Hematopoietic multipotent progenitor cell treated with erythropoietin and hydrocortisone succinate and interleukin-3 and kit ligand, for 17 days (in vitro differentiated cells): Measurements from ENCODE around the gene PHF19.

Experiments
- DNase-seq: peaks from one replicate; pipeline ENCODE4 v3.0.0-alpha.2; 2015; ENCODE audit warnings: low spot score

The PHF19 gene

GRCh38 chr9:120873512-120873911 is 3.5 kb downstream of the PHF19 start:
- DNase-seq, result no peak

GRCh38 chr9:120872791-120873502 is 4.0 kb downstream of the PHF19 start:
- no peak for DNase-seq

GRCh38 chr9:120870206-120870605 is 6.8 kb downstream of the PHF19 start:
- DNase-seq, result no peak

DNA sequence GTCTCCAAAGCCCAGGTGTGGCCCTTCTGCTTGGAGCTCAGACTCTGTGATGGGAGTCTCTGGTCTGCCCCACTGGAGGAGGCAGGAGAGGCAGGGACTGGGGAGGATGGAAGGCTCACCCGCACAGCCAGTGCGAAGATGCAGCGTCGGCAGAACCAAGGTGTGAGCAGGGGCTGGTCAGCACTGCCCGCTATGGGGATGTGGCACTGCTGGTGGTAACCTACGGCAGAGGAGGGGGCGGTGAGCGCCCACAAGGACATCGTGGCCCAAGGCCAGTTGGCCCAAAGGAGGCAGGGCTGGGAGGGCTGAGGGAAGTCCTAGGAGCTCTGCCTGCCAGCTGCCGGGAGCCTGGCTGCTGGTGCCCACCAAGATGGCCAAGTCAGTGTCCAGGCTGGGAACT is 7.3 kb downstream of the PHF19 start:
- DNase-seq, result no peak

DNA sequence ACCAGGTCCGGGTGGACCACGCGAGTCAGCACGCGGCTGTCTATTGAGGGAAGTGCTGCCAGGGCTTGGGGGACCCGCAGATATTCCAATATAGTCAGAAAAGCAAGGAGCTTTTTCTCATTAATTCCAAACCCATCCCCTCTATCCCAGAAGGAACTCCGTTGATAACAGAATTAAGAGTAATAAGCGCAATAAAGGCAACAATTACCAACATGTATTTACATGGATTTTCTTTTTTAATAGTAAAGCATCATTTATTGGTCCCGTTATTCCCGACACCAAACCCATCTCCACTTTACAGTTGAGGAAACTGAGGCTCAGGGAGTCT is 7.7 kb downstream of the PHF19 start:
- DNase-seq, result no peak

DNA sequence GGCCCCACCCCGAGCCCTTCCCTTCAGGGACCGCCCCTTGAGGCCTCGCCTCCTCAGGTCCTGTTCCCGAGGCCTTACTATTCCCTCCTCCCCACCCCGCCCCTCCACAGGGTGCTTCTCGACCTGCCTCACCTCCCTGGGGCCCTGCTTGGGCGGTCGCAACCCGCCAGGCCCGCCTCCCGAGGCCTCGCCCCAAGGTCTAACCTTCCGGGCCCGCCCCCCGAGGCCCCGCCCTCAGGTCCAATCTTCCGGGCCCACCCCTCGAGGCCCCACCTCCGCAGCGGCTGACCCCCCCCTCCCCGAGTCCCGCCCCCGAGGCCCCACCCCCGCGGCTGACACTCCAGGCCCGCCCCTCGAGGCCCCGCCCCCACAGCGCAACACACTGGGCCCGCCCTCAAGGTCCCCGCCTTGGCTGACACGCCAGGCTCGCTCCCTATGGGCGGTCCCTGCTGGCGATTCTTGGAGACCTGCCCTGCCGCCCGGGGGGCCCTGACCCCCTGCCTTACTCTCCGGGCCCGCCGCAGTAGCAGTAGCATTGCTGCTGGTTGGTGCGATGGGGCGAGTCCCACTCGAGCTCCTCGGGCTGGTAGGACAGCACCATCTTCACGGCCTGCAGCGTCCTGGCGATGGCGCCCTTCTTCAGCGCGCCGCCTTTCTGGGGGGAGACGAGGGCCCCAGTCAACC is 8.2 kb downstream of the PHF19 start:
- peak; percentile 96 for DNase-seq

- no peak for DNase-seq
These were observed 8.7 kb downstream of the PHF19 start for GRCh38 chr9:120868339-120868675.

- DNase-seq, result no peak
These were observed 9.2 kb downstream of the PHF19 start for GRCh38 chr9:120867676-120868338.

GRCh38 chr9:120866651-120867050 is 10.3 kb downstream of the PHF19 start:
- DNase-seq, result no peak

GRCh38 chr9:120865809-120866208 is 11.2 kb downstream of the PHF19 start:
- DNase-seq, result no peak

GRCh38 chr9:120865176-120865575 is 11.8 kb downstream of the PHF19 start:
- DNase-seq, result no peak

- DNase-seq, result no peak
These were observed 12.3 kb downstream of the PHF19 start for GRCh38 chr9:120864719-120865118.

- no peak for DNase-seq
These were observed 13.2 kb downstream of the PHF19 start for GRCh38 chr9:120863833-120864232.

- DNase-seq, result no peak
These were observed 14.5 kb downstream of the PHF19 start for GRCh38 chr9:120862452-120862851.

- DNase-seq, result no peak
These were observed 15.1 kb downstream of the PHF19 start for GRCh38 chr9:120861935-120862334.

GRCh38 chr9:120860083-120860482 is 16.9 kb downstream of the PHF19 start:
- DNase-seq, result no peak

GRCh38 chr9:120859361-120859760 is 17.6 kb downstream of the PHF19 start:
- no peak for DNase-seq

GRCh38 chr9:120857902-120858301 is 19.1 kb downstream of the PHF19 start:
- DNase-seq, result no peak

- no peak for DNase-seq
These were observed 19.5 kb downstream of the PHF19 start for GRCh38 chr9:120857481-120857880.

DNA sequence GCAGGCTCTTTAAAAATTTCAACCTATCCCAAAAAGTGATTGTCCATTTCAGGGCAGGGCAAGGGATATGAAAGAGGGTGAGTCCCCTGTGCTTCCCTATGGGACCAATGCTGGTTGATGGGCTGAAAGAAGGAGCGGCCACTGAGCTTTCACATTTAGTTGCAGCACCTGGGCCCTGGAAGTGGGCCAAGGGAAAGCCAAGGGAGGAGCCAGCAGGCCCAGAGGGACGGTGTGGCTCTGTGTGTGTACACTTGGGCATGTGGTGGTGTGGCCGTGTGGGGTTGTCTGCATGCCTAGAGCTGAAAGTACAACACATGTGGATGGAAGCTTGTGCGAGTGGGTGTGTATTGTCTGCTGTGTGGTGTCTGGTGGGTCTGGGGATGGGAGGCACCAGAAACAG is 20.3 kb downstream of the PHF19 start:
- no peak for DNase-seq

DNA sequence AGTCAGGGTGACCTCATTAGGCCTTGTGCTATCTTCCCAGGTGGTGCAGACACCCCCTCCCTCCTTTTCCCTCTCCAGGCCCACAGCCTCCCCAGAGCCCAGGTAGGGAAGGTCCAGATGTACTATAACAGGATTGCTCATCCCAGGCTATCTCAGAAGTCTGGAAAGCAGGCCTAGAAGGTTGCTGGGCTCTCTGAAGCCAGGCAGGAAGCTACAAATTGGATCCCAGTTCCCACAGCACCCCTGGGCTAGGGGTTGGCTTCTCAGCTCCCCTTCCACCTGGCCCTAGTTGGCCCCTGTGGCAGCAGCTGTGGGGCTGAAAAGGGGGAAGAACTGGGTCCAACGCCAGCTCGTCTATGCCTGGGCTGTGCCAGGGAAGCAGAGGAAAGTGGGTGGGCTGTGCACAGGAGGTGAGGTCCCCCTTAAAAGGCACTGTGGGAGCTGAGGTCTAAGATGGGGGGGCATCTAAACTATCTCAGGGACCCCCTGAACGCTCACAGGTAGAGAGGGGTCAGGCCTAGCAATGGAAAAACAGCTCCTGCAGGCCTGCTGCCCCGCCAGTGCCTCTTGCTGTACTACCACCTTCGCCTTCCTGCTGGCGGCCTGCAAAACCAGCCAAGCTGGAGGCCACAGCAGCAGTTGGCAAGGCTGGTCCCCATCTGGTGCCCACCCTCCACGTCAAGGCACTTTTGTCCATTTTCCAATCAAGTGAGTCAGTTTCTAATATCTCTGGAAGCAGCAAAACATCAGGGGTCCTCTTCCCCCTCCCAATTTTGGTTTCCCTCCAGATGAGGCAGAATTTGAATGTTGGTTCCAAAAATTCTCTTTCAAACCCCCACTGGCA is 20.9 kb downstream of the PHF19 start:
- no peak for DNase-seq

GRCh38 chr9:120854596-120855327 is 22.2 kb downstream of the PHF19 start:
- DNase-seq, result no peak
